Ramos (cell line): ENCODE results near the gene SUSD4.

ENCODE experiments used
- in situ Hi-C: fragments of 300-500 bp; cut with MboI; formaldehyde crosslinking; loops from one replicate; pipeline ENCODE4 v1.14.3; 2022; ENCODE audit warnings: low sequenced_read_pairs; ENCODE audit not compliant: unreplicated experiment

Gene SUSD4

GRCh38 chr1:223234534-223234933 lies 129.4 kb downstream of the SUSD4 start:
- in situ Hi-C loops: no loop called here

- in situ Hi-C loops: no loop called here
These were observed 129.8 kb downstream of the SUSD4 start for GRCh38 chr1:223234170-223234514.

DNA sequence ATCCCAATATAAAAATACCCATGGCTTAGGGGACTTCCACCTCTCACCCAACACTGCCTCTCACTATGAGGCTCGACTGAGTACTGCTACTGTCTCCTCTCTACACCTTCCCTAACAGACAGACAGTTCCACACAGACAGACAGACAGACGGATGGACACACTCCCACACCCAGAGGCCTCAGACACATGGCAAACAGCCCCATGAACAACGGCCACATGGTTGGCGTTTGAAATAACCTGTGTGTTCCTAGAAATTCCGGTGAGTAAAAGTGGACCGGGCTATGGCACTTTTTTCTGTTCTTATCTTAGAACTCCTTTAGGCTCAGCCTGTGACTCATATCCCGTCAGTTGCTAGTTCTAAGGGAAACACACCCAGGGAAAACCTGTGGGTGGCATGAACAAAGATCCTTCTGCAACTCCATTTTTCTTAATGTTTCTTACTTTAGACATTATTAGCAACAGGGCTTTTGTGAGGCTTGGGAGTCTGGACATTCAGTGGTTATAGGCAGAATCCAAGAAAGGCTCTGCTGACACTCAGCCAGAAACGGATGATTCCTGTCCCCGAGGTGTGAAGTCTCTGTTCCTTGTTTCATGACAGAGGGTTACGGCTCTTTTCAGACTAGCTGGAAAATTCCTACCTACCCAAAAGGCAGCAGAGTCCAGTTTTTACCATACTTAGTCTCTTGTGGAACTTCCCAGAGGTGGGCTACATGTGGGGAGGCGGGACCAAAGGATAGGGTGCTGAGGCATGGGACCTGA lies 130.4 kb downstream of the SUSD4 start:
- in situ Hi-C loops: no loop called here

GRCh38 chr1:223233019-223233409 lies 131.0 kb downstream of the SUSD4 start:
- in situ Hi-C loops: no loop called here

DNA sequence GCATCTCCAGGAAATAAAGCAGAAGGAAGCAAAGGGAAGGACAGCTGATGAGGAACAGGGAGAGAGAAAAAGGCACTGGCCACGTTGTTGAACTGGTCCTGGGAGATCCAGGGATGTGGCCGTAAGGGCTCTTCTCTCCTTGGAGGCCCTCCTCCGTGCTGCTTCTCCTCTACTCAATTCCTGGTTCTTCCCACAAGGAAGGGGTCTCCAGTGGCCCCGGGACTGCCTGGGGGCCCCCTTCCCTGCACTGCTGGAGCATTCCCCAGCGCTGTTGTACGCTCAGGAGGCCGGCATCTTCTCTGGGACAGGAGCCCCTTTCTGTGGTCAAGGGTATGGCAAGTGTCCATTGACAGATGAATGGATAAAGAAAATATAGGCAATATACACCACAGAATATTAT lies 132.4 kb downstream of the SUSD4 start:
- in situ Hi-C loops: no loop called here

DNA sequence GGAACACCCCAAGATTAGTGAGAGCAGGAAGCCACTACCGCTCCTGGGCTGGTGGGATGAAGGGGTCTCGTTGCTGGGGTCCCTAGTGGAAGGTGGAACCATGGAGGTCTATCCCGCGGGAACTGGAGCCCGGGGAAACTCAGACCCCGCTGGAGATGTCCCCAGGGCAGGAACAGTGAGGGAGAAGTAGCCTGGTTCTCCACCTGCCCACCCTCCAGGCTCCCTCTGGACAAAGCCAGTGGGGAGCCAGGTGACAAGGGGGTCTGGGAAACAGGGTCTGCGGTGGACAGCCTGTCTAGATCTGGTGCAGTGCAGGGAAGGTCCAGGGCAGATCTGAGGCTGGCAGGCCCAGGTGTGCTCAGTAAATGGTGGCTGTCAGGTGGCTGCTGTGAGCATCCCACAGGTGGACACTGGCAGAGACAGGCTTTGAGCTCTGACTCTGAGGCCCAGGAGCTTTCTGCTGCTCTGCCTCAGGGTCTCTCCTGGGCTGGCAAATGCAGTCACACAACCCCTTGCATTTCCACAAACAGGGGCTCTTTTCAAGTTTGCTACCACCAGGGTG lies 132.9 kb downstream of the SUSD4 start:
- in situ Hi-C loops: no loop called here

DNA sequence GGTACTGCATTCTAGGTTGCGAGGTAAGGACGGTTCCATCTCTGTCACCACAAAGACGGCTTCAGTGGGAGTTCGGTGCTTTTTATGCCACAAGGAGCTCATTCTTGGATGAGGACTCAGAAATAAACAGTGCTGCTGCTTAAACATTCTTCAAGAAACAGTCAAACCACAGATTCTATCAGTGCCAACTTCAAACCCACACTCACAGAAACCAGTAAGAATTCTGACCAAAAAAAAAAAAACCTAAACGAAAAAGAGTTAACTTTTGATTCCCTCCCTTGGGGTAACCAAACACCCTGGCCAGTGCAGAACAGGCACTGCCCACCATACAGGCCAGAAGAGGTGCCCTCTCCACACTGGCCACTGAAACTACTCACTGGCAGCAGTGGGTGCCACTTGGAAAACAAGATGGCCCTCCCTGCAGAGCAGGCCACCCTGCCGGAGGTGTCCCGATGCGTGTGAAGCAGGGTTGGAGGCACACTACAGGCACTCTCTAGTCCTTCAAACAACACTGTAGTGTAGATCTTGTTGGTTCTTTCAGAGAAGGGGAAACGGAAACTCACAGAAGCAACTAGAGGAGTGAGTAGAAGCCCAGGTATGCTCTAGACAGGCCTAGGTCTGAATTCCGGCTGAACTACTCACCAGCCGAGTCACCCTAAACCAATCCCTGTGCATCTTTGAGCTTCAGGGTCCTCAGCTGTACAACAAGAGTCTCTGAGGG lies 133.7 kb downstream of the SUSD4 start:
- in situ Hi-C loops: no loop called here

GRCh38 chr1:223229756-223230155 lies 134.2 kb downstream of the SUSD4 start:
- in situ Hi-C loops: no loop called here

DNA sequence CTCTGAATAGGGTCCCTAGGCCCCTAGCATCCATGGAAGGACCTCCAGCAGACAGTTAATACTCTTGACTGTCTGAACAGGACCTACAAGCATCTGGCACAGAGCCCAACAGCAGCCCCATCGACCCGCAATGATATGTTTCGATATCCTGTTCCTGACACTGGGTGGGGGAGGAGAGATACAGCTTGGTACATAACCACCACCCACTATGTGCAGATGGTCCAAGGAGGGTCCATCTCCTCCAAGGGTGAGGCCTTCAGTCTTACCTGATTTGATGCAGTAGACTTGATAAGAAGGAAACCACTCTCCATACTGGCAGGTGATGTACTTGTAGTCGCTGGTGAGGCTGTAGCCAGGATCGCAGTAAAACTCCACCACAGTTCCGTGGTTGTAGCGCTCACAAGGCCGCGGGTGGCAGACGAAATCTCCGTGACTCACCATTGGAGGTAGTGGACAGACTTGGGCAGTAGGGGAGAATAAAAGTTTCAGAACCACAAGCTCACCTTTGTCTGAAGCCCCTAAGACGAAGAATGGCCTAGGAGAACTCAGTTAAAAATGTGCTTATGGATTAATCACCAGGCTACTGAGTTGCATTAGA lies 134.9 kb downstream of the SUSD4 start:
- in situ Hi-C loops: no loop called here

- in situ Hi-C loops: no loop called here
These were observed 135.8 kb downstream of the SUSD4 start for GRCh38 chr1:223228201-223228600.

DNA sequence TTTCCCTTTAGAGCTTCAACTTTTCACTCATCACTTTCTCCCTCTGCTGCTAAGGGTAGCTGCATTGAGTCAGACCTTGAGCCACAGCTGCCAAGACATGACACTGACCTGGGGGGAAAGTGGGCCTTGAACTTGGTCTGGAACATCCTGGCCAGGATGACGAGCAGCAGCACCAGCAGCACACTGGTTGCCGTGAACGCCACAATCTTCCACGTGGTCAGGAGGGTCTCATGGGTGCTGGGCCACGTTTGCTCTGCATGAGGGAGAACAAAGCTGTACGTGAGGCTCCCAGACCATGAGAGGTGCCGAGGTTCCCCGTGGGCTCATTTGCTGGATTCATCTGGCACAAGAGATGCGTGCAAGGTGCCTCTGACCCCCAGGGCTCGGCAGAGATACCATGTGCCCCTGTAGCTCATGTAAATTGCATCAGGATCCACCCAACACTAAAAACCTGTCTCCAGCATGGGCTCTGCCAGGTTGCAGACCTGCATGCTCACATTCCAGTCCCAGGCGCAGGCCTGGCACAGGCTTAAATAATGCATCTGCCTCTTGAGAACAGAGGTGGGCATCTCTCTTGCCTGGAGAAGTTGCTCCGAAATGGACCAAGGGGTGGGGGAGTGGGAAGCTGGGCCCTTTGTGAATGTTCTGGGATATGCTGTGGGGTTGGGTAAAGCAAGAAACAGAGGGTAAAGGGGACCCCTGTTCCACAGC lies 136.3 kb downstream of the SUSD4 start:
- in situ Hi-C loops: no loop called here

DNA sequence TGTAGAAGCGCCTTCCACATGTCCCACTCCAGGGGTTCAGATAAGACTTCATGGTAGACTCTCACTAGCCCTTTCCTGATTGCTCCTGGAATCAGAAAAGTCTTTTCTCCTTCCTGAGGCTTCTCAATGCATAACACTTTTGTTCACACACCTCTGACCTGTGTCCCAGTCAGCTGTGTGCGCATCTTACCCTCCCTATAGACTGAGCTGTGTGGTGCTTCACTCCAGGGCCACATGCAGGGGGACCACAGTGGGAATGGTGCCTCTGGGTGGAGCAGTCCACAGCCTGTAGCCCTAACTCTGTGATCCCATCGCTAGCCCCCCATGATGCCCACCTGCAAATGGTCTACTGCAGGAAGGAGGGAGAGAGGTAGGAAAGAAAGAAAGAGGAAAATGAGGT lies 136.9 kb downstream of the SUSD4 start:
- in situ Hi-C loops: no loop called here

- in situ Hi-C loops: no loop called here
These were observed 137.7 kb downstream of the SUSD4 start for GRCh38 chr1:223226271-223226670.

DNA sequence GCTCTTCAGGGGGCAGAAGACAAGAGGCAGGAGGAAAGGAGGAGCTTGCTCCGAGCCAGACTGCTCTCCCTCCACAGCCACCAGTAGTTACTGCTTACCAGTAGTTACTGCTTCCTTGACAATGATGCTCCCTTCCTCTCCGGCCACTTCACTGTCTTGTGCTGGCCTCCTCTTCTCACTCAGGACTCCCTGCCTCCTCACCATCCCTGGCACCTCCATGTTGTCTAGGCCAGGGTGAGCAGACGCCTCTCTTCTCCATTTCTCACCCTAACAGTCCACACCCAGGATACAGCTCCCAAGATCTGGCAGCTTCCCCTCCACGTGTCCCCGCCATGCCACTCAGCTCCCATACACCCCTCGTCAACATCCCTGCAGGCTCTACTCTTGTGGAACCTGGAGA lies 138.5 kb downstream of the SUSD4 start:
- in situ Hi-C loops: no loop called here

DNA sequence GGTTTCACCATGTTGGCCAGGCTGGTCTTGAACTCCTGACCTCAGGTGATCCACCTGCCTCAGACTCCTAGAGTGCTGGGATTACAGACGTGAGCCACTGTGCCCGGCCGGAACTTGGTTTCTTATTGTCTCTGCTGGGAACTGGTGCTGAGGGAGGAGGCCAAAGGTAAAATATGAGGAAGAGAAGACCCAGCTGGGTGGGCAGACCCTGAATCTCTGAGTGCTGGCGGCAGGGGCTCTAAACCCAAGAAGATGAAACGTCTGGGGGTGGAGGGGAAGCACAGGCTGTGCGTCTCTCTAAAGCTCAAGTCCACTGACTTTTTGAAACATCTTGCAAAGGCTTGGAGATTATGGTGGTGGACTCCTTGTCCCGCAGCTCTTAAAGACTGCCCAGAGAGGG lies 138.9 kb downstream of the SUSD4 start:
- in situ Hi-C loops: no loop called here

- in situ Hi-C loops: no loop called here
These were observed 139.5 kb downstream of the SUSD4 start for GRCh38 chr1:223224465-223224864.

DNA sequence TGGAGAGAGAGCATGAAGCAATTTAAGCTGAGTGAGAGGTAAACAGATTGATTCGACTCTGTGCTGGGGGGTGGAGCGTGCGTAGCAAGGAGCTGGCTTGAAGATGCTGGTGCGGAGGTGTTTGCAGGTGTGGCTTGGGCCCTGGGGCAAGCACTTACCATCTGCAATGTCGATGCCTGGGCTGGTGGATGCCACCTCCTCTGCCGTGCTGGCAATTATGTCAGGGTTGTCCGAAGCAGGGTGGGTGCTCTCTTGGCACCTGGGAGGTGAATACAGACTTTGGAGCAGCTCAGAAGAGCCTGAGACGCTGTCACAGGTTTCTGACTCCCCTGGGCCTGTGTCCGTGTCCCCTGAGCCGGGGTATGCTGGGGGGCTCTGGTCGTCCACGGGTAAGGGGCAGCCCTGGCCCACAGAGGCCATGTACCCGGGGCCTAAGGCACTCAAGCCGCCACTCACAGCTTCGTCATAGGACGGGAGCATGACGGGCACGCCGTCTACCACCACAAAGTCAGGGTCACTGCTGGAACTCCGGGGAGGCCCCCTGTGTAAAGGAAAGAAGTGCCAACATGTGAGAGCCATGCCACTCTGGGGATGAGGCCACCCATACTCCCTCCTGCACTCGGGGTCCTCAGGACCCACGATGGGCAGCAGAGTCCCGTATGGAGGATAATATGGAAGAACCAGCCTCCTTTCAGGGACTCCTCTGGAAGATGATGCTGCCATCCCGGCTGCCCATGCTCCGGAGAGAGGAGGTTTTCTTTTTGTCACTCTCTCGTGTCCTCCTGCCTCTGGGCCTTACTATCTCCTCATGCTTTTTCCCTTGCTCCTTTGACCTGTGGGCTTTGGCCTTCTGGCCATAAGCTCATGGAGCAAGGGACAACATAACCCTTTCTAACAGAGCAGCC lies 140.6 kb downstream of the SUSD4 start:
- in situ Hi-C loops: no loop called here

- in situ Hi-C loops: no loop called here
These were observed 141.6 kb downstream of the SUSD4 start for GRCh38 chr1:223222377-223222776.

DNA sequence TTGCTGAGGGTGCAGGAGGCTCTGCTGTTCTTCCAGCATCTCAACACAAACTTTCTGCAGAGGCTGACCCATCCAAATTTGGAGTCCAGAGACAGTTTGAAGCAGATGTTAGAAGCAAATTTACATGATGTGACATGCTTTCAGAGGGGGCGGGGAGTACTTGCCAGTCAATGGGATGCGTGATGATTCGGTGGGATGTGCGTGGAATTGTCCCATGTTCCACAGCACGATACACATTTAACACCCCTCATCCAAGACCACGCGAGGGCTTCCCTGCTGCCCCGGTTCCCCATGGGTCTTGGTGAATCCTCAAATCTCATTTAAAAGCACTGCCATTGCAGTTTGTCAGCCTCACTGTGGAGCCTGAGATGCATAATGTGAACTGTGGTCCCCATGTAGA lies 142.3 kb downstream of the SUSD4 start:
- in situ Hi-C loops: no loop called here
